HUDEP-2 (cell line): ENCODE results near the gene IFNL3.

Source experiments
- DNase-seq, 76 experiments: peaks; one replicate each; lab custom pipeline; 2025; ENCODE audit not compliant: unreplicated experiment in 76 of 76; lab: John Stamatoyannopoulos, UW

IFNL3 gene

GRCh38 chr19:39194832-39195542 is 49.8 kb downstream of the IFNL3 start:
- DNase-seq, result no peak

- DNase-seq, result no peak
Observed at GRCh38 chr19:39193803-39194202, 51.0 kb downstream of the IFNL3 start.
